ENCODE data around the gene PAAF1.

DNA sequence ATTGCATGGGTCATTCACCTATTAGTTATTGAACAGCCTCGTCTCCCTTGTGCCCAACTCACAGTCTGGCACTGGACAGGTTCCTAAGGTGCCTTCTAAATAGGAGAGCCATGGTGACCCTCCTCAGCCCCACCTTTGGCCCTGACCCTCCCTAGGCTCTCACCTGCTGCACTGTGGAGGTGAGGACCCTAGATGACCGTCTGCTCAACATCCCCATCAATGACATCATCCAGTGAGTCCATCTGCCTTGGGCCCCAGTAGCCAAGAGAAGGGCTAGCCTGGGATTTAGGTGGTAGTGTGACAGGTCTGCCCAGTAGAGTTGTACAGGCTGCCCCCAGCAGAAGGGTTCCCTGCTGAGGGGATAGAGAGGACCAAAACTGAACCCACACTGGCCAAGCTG is 92.3 kb downstream of the PAAF1 start:
- TF ChIP-seq, protein P1, sequence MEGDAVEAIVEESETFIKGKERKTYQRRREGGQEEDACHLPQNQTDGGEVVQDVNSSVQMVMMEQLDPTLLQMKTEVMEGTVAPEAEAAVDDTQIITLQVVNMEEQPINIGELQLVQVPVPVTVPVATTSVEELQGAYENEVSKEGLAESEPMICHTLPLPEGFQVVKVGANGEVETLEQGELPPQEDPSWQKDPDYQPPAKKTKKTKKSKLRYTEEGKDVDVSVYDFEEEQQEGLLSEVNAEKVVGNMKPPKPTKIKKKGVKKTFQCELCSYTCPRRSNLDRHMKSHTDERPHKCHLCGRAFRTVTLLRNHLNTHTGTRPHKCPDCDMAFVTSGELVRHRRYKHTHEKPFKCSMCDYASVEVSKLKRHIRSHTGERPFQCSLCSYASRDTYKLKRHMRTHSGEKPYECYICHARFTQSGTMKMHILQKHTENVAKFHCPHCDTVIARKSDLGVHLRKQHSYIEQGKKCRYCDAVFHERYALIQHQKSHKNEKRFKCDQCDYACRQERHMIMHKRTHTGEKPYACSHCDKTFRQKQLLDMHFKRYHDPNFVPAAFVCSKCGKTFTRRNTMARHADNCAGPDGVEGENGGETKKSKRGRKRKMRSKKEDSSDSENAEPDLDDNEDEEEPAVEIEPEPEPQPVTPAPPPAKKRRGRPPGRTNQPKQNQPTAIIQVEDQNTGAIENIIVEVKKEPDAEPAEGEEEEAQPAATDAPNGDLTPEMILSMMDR (IDR thresholded peaks at IDR 0.05 in 4 of 5, conservative IDR thresholded peaks at IDR 0.05 in 1 of 5) = no peak
- no peak for TF ChIP-seq POLR2A (IDR thresholded peaks at IDR 0.05)
